IMR-90 (cell line): ENCODE data around the gene THSD8. TPM values are rescaled to one million over a fixed set of nuclear protein-coding genes. Genes with fewer than 3 reads are reported as not detected.
A peak's percentile ranks its signal among the peaks of the same experiment; 100 is the strongest.

ENCODE experiments used
- ATAC-seq: fragments of 200-7000 bp; cut with Tn5 transposase; 2 replicates; pipeline ENCODE4 v1.9.1; 2020; ENCODE audit warnings: low read depth, mild to moderate bottlenecking, moderate library complexity
- BruUV-seq: library from RNA; stranded (reverse); fragments of 400-500 nt; replicated peaks from 2 replicates; lab custom pipeline; 2021; lab: Mats Ljungman, UMichigan
- CTCF ChIA-PET: fragments of 300-600 bp; formaldehyde crosslinking; extraction: SDS; loops from one replicate; lab custom pipeline; 2021; ENCODE audit warnings: antibody characterized with exemption; lab: Yijun Ruan, JAX
- POLR2A ChIA-PET: fragments of 300-600 bp; sonication (Branson Sonifier 250); formaldehyde crosslinking; loops from one replicate; lab custom pipeline; 2022; ENCODE audit warnings: antibody characterized with exemption; ENCODE audit not compliant: unreplicated experiment; lab: Charles Lee
- DNase-seq: peaks from one replicate; pipeline ENCODE4 v3.0.0; 2013
- H2AFZ ChIP-seq: replicated peaks from 2 replicates; pipeline ENCODE3; 2013; ENCODE audit warnings: low read length, mild to moderate bottlenecking; ENCODE audit not compliant: poor library complexity
- H2AK5ac ChIP-seq: 2 replicates; pipeline ENCODE4 v1.6.1; 2013; ENCODE audit warnings: low read depth, low read length, inconsistent platforms
- H2AK9ac ChIP-seq: replicated peaks from 2 replicates; pipeline ENCODE3; 2013; ENCODE audit warnings: mild to moderate bottlenecking, low read depth, low read length, moderate library complexity; ENCODE audit not compliant: poor library complexity
- H2BK120ac ChIP-seq: 2 replicates; pipeline ENCODE4 v1.6.1; 2013; ENCODE audit warnings: low read depth, low read length, inconsistent platforms
- H2BK15ac ChIP-seq: 3 replicates; pipeline ENCODE4 v1.6.1; 2013; ENCODE audit warnings: low read depth, low read length, inconsistent platforms
- H2BK20ac ChIP-seq: 2 replicates; pipeline ENCODE4 v1.6.1; 2013; ENCODE audit warnings: low read depth, mild to moderate bottlenecking, inconsistent platforms, low read length, moderate library complexity
- H2BK5ac ChIP-seq: 2 replicates; pipeline ENCODE4 v1.6.1; 2013; ENCODE audit warnings: mild to moderate bottlenecking, low read depth, low read length, inconsistent platforms; ENCODE audit not compliant: poor library complexity, severe bottlenecking
- H3K14ac ChIP-seq: replicated peaks from 2 replicates; pipeline ENCODE4 v1.6.1; 2013; ENCODE audit warnings: low read depth, low read length, inconsistent platforms
- H3K18ac ChIP-seq: 2 replicates; pipeline ENCODE4 v1.6.1; 2013; ENCODE audit warnings: low read depth, low read length, control low read depth
- H3K23ac ChIP-seq: 2 replicates; pipeline ENCODE4 v1.6.1; 2013; ENCODE audit warnings: low read depth, low read length, inconsistent platforms
- H3K27ac ChIP-seq: 2 replicates; pipeline ENCODE4 v1.5.1; 2013; ENCODE audit warnings: mild to moderate bottlenecking, control low read depth, low read length; ENCODE audit not compliant: insufficient read depth
- H3K27me3 ChIP-seq: 2 replicates; pipeline ENCODE4 v1.6.1; 2013; ENCODE audit warnings: low read length; ENCODE audit not compliant: control insufficient read depth, insufficient read depth
- H3K36me3 ChIP-seq: 2 replicates; pipeline ENCODE4 v1.6.1; 2013; ENCODE audit warnings: low read length, mixed read lengths; ENCODE audit not compliant: control insufficient read depth, insufficient read depth
- H3K4ac ChIP-seq: 2 replicates; pipeline ENCODE4 v1.6.1; 2013; ENCODE audit warnings: low read depth, low read length, inconsistent platforms
- H3K4me1 ChIP-seq: 2 replicates; pipeline ENCODE4 v1.6.1; 2013; ENCODE audit warnings: low read length, mixed read lengths; ENCODE audit not compliant: control insufficient read depth, insufficient read depth
- H3K4me2 ChIP-seq: 2 replicates; pipeline ENCODE4 v1.6.1; 2013; ENCODE audit warnings: low read depth, mild to moderate bottlenecking, control low read depth, low read length, moderate library complexity
- H3K4me3 ChIP-seq: 2 replicates; pipeline ENCODE4 v1.5.1; 2013; ENCODE audit warnings: low read depth, mild to moderate bottlenecking, control low read depth, low read length, moderate library complexity; ENCODE audit not compliant: insufficient read depth
- H3K56ac ChIP-seq: 2 replicates; pipeline ENCODE4 v1.6.1; 2013; ENCODE audit warnings: low read length, inconsistent platforms; ENCODE audit not compliant: insufficient read depth; ENCODE audit errors: extremely low read depth
- H3K79me1 ChIP-seq, 2 experiments: 2 replicates each; pipeline ENCODE4 v1.6.1; 2013; ENCODE audit warnings: low read length in 2 of 2, inconsistent platforms in 1 of 2, low read depth in 1 of 2
- H3K9ac ChIP-seq: 2 replicates; pipeline ENCODE4 v1.6.1; 2013; ENCODE audit warnings: low read depth, low read length, control low read depth
- H3K9me1 ChIP-seq: 2 replicates; pipeline ENCODE4 v1.6.1; 2013; ENCODE audit warnings: low read length, inconsistent platforms; ENCODE audit not compliant: insufficient read depth
- H3K9me3 ChIP-seq: 2 replicates; pipeline ENCODE4 v1.6.1; 2013; ENCODE audit warnings: low read length; ENCODE audit not compliant: control insufficient read depth, insufficient read depth
- H4K20me1 ChIP-seq: 2 replicates; pipeline ENCODE4 v1.6.1; 2013; ENCODE audit warnings: low read length, inconsistent platforms; ENCODE audit not compliant: insufficient read depth
- H4K5ac ChIP-seq: 2 replicates; pipeline ENCODE4 v1.6.1; 2013; ENCODE audit warnings: mild to moderate bottlenecking, low read depth, low read length, control low read depth
- H4K8ac ChIP-seq, 2 experiments: 2 replicates each; pipeline ENCODE4 v1.6.1; 2013; ENCODE audit warnings: low read depth in 2 of 2, low read length in 2 of 2, control low read depth in 1 of 2, inconsistent platforms in 1 of 2
- H4K91ac ChIP-seq: 2 replicates; pipeline ENCODE4 v1.6.1; 2013; ENCODE audit warnings: low read depth, low read length, inconsistent platforms; ENCODE audit not compliant: insufficient read depth
- CHD1 ChIP-seq: IDR thresholded peaks from 2 replicates; pipeline ENCODE4 v1.6.1; 2012; ENCODE audit warnings: low read depth, low read length, improper control_type of control experiment
- RFX5 ChIP-seq: IDR thresholded peaks from 2 replicates; pipeline ENCODE4 v1.8.0; 2012; ENCODE audit warnings: low read depth, mild to moderate bottlenecking, low read length, moderate library complexity
- WGBS, 2 experiments: methylation state at CpG; one replicate each; pipeline versions ENCODE4 v1.1.5 to v1.1.7; 2013; ENCODE audit warnings: missing lambda C conversion rate in 2 of 2; ENCODE audit not compliant: insufficient read length in 1 of 2; ENCODE audit errors: extremely low coverage in 2 of 2; 5-methylcytosine and 5-hydroxymethylcytosine counted together
- dilution Hi-C: fragments of 300-500 bp; cut with HindIII; formaldehyde crosslinking; loops from one replicate; pipeline ENCODE4 v1.14.3; 2018; ENCODE audit warnings: low sequenced_read_pairs; ENCODE audit not compliant: unreplicated experiment
- in situ Hi-C: fragments of 300-500 bp; cut with MboI; formaldehyde crosslinking; loops from 3 replicates; pipeline ENCODE4 v1.14.3; 2019; ENCODE audit warnings: low sequenced_read_pairs, inconsistent platforms, mixed read lengths
- intact Hi-C: fragments of 100-400 bp; cut with micrococcal nuclease; formaldehyde crosslinking; loops from 2 replicates; pipeline ENCODE4 v1.10.0; 2022
- polyA plus RNA-seq, 3 experiments: library from polyadenylated mRNA; depleted of rRNA; stranded (reverse); fragments of >200 nt; gene quantifications; 2 replicates each; pipeline ENCODE4 v1.2.3, GENCODE V29; 2012; ENCODE audit warnings: low replicate concordance in 1 of 3
- total RNA-seq: library from RNA; depleted of rRNA; stranded (reverse); fragments of >200 nt; gene quantifications from 2 replicates; pipeline ENCODE4 v1.2.3, GENCODE V29; 2012
- TF ChIP-seq, protein P1 (sequence below): conservative IDR thresholded peaks from 2 replicates; pipeline ENCODE4 v1.5.1; 2012; ENCODE audit warnings: mild to moderate bottlenecking, low read depth, low read length, improper control_type of control experiment

Gene THSD8
- total and polyA plus RNA-seq, 2 of the 4 experiments (the other 2 are of a cell fraction), result 0.68 TPM; not detected in 1

- peaks cover 21% of the 10 kb centered on the region for H4K20me1 ChIP-seq
- 2% methylated on average over 19 of the region's 87 CpGs; no CpG with 5 or more reads in 1 of the 2 experiments for WGBS, 2 experiments
- no peak overlapping the region for H3K14ac ChIP-seq
- no peak overlapping the region for H3K56ac ChIP-seq
- intact Hi-C loops, result no loop called here
- ATAC-seq (peak; percentile 40), DNase-seq (no peak)
- no peak overlapping the region for H4K5ac ChIP-seq
- peaks cover 54% of the 10 kb centered on the region for H3K27me3 ChIP-seq
- no peak overlapping the region for H4K8ac ChIP-seq
- no peak overlapping the region for H3K27ac ChIP-seq
- H3K9me1 ChIP-seq, result 0 out of 2 replicates have a peak, but pooled peaks cover 8% of the 10 kb centered on the region
- CTCF ChIA-PET, result interaction anchor here (0.9 kb wide), 1 partner anchor 13 kb away, joined by 3 read pairs; no protein-coding TSS in a partner anchor
- POLR2A ChIA-PET, result no interaction called here
- in situ Hi-C loops, result no loop called here
- no peaks in the 10 kb centered on the region for H3K79me1 ChIP-seq
- peak overlapping the region; percentile 74 for H3K4me2 ChIP-seq
- H2AK5ac ChIP-seq, result no peak overlapping the region
- no peak overlapping the region for H2AK9ac ChIP-seq
- H2BK20ac ChIP-seq, result no peak overlapping the region
- H3K36me3 ChIP-seq, result no peaks in the 10 kb centered on the region
- peak overlapping the region; percentile 56 for H3K4me3 ChIP-seq
- H3K4ac ChIP-seq, result no peak overlapping the region
- no peak for TF ChIP-seq CHD1
- TF ChIP-seq, protein P1, sequence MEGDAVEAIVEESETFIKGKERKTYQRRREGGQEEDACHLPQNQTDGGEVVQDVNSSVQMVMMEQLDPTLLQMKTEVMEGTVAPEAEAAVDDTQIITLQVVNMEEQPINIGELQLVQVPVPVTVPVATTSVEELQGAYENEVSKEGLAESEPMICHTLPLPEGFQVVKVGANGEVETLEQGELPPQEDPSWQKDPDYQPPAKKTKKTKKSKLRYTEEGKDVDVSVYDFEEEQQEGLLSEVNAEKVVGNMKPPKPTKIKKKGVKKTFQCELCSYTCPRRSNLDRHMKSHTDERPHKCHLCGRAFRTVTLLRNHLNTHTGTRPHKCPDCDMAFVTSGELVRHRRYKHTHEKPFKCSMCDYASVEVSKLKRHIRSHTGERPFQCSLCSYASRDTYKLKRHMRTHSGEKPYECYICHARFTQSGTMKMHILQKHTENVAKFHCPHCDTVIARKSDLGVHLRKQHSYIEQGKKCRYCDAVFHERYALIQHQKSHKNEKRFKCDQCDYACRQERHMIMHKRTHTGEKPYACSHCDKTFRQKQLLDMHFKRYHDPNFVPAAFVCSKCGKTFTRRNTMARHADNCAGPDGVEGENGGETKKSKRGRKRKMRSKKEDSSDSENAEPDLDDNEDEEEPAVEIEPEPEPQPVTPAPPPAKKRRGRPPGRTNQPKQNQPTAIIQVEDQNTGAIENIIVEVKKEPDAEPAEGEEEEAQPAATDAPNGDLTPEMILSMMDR, result no peak
- no peak for TF ChIP-seq RFX5
- H3K9me3 ChIP-seq, result no peaks in the 10 kb centered on the region; the same call in 1 of the 2 replicates
- no peak overlapping the region for H4K91ac ChIP-seq
- no peak overlapping the region for H3K9ac ChIP-seq
- H2BK120ac ChIP-seq, result no peak overlapping the region
- H3K18ac ChIP-seq, result no peak overlapping the region
- H3K4me1 ChIP-seq, result peaks cover 4% of the 10 kb centered on the region; the same call in 1 of the 2 replicates
- H2AFZ ChIP-seq, result peak overlapping the region; percentile 89
- no TSS peak for BruUV-seq
- H2BK15ac ChIP-seq, result no peak overlapping the region
- H2BK5ac ChIP-seq, result no peak overlapping the region
- no peak overlapping the region for H3K23ac ChIP-seq
- dilution Hi-C loops, result no loop called here
Measured at GRCh38 chr19:12833738-12834565, 32.1 kb downstream of the THSD8 start.
